ENCODE data around the gene PEBP1.

The PEBP1 gene

GRCh38 chr12:118150625-118151024 is 14.7 kb downstream of the PEBP1 start:
- no peak for DNase-seq (ENCODE audit: low spot score)
- peaks cover 30% of the 10 kb centered on the region for H3K36me3 ChIP-seq (ENCODE audit: low read depth)
- no peaks in the 10 kb centered on the region for H3K9me3 ChIP-seq (ENCODE audit: severe bottlenecking)
- no peak overlapping the region for H3K27ac ChIP-seq (ENCODE audit: poor library complexity, severe bottlenecking)
- no peaks in the 10 kb centered on the region for H3K4me1 ChIP-seq (ENCODE audit: insufficient read depth, poor library complexity, severe bottlenecking)
- ATAC-seq (ENCODE audit: low read depth) = no peak
- no peaks in the 10 kb centered on the region for H3K27me3 ChIP-seq (ENCODE audit: insufficient read depth, poor library complexity, severe bottlenecking)
- no peak for TF ChIP-seq CTCF (IDR thresholded peaks at IDR 0.05; ENCODE audit: poor library complexity, severe bottlenecking)
- H3K4me3 ChIP-seq (ENCODE audit: severe bottlenecking) = no peak overlapping the region

DNA sequence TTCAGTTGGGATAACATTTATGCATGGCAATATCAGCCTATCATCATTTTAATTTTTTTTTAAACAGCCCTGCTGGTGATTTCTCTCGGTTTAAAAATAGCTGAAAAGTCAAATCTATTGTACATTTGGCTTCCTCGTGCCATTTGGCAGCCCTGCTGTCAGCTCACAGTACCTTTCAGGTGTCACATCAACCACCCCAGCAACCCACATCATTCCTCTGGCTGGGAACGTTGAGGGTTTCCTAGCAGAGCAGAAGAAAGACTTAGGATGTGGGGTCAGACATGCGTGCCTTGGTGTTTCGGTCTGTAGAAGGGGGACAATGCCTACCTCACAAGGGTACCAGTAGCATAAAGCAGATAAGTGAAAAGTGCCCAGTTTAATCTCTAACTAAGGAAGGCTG is 15.8 kb downstream of the PEBP1 start:
- Histone ChIP-seq H3K9me3 (ENCODE audit: severe bottlenecking) (no peaks in the 10 kb centered on the region), H3K4me1 (ENCODE audit: insufficient read depth, poor library complexity, severe bottlenecking) (no peaks in the 10 kb centered on the region), H3K4me3 (ENCODE audit: severe bottlenecking) (no peak overlapping the region), H3K27ac (ENCODE audit: poor library complexity, severe bottlenecking) (no peak overlapping the region), H3K36me3 (ENCODE audit: low read depth) (peaks cover 23% of the 10 kb centered on the region), H3K27me3 (ENCODE audit: insufficient read depth, poor library complexity, severe bottlenecking) (no peaks in the 10 kb centered on the region)
- ATAC-seq (ENCODE audit: low read depth) (no peak), DNase-seq (ENCODE audit: low spot score) (no peak)
- TF ChIP-seq CTCF (IDR thresholded peaks at IDR 0.05; ENCODE audit: poor library complexity, severe bottlenecking) = no peak

GRCh38 chr12:118160536-118160935 is 24.6 kb downstream of the PEBP1 start:
- TF ChIP-seq CTCF (IDR thresholded peaks at IDR 0.05; ENCODE audit: poor library complexity, severe bottlenecking) = no peak
- ATAC-seq (ENCODE audit: low read depth) = no peak
- Histone ChIP-seq H3K4me3 (ENCODE audit: severe bottlenecking) (no peak overlapping the region), H3K27me3 (ENCODE audit: insufficient read depth, poor library complexity, severe bottlenecking) (no peaks in the 10 kb centered on the region), H3K27ac (ENCODE audit: poor library complexity, severe bottlenecking) (no peak overlapping the region), H3K36me3 (ENCODE audit: low read depth) (peaks cover 32% of the 10 kb centered on the region), H3K4me1 (ENCODE audit: insufficient read depth, poor library complexity, severe bottlenecking) (no peaks in the 10 kb centered on the region), H3K9me3 (ENCODE audit: severe bottlenecking) (no peaks in the 10 kb centered on the region)
- DNase-seq (ENCODE audit: low spot score) = no peak

GRCh38 chr12:118164798-118165486 is 29.0 kb downstream of the PEBP1 start:
- ATAC-seq (ENCODE audit: low read depth) = peak; percentile 51; the same call in 2 of the 3 replicates
- peak; percentile 75 for TF ChIP-seq CTCF (IDR thresholded peaks at IDR 0.05; ENCODE audit: poor library complexity, severe bottlenecking)
- Histone ChIP-seq H3K4me3 (ENCODE audit: severe bottlenecking) (no peak overlapping the region), H3K36me3 (ENCODE audit: low read depth) (peaks cover 37% of the 10 kb centered on the region), H3K9me3 (ENCODE audit: severe bottlenecking) (no peaks in the 10 kb centered on the region), H3K27me3 (ENCODE audit: insufficient read depth, poor library complexity, severe bottlenecking) (no peaks in the 10 kb centered on the region), H3K4me1 (ENCODE audit: insufficient read depth, poor library complexity, severe bottlenecking) (no peaks in the 10 kb centered on the region), H3K27ac (ENCODE audit: poor library complexity, severe bottlenecking) (no peak overlapping the region)
- no peak for DNase-seq (ENCODE audit: low spot score)

DNA sequence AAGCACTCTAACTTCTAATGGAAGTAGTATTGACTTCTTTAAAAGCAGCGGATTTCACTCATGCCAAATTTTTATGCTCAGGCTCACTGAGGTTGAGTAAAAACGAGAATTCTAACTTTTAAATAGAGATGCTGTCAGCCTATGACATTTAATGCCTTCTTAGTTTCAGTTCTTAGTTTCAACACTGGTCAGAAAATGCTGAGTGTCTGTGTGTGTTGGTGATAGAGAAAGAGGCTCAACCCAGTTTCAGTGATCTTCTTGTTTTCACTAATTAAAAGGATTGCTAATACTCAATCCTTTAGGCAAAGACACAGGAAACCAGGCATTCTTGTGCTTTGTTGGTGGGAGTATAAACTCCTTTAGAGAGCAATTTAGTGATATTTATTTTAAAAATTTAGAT is 31.0 kb downstream of the PEBP1 start:
- TF ChIP-seq CTCF (IDR thresholded peaks at IDR 0.05; ENCODE audit: poor library complexity, severe bottlenecking) = no peak

More for the DNA sequence above, 31.0 kb downstream of the PEBP1 start:
- no peaks in the 10 kb centered on the region for H3K27me3 ChIP-seq (ENCODE audit: insufficient read depth, poor library complexity, severe bottlenecking)
- no peak overlapping the region for H3K27ac ChIP-seq (ENCODE audit: poor library complexity, severe bottlenecking)
- H3K36me3 ChIP-seq (ENCODE audit: low read depth) = peaks cover 35% of the 10 kb centered on the region
- no peaks in the 10 kb centered on the region for H3K9me3 ChIP-seq (ENCODE audit: severe bottlenecking)
- no peaks in the 10 kb centered on the region for H3K4me1 ChIP-seq (ENCODE audit: insufficient read depth, poor library complexity, severe bottlenecking)
- DNase-seq (ENCODE audit: low spot score) = no peak
- no peak overlapping the region for H3K4me3 ChIP-seq (ENCODE audit: severe bottlenecking)
- ATAC-seq (ENCODE audit: low read depth) = no peak
